ENCODE measurements around the gene MC1R. TPM values are rescaled to one million over a fixed set of nuclear protein-coding genes. Genes with fewer than 3 reads are reported as not detected.

MC1R gene
- total and polyA plus RNA-seq, 2 experiments from 2014 or later: 0.74 to 4.3 TPM

- Histone ChIP-seq H3K4me2 (no peak overlapping the region), H3K4me3 (no peak overlapping the region), H3K9me2 (ENCODE audit: insufficient read depth) (no peaks in the 10 kb centered on the region), H4K20me1 (replicated peaks; ENCODE audit: insufficient read depth) (0 out of 2 replicates have a peak, but pooled peaks cover 3% of the 10 kb centered on the region), H3K36me3 (ENCODE audit: insufficient read depth) (no peaks in the 10 kb centered on the region), H3F3A (replicated peaks; ENCODE audit: low read depth) (peaks cover 3% of the 10 kb centered on the region; the same call in 1 of the 2 replicates), H3K4me1 (ENCODE audit: insufficient read depth) (no peaks in the 10 kb centered on the region), H3K79me2 (replicated peaks; ENCODE audit: insufficient read depth) (no peaks in the 10 kb centered on the region), H3K27me3 (ENCODE audit: insufficient read depth) (no peaks in the 10 kb centered on the region), H3K27ac (ENCODE audit: low read depth) (no peak overlapping the region), H2AFZ (no peak overlapping the region)
- Mint-ChIP-seq H3K36me3 (ENCODE audit: low read depth) (peaks cover 17% of the 10 kb centered on the region), H3K27me3 (ENCODE audit: insufficient read depth, low read depth, poor library complexity) (peaks cover 12% of the 10 kb centered on the region), H3K4me3 (no peak overlapping the region), H3K4me1 (no peaks in the 10 kb centered on the region; the same call in 2 of the 3 replicates), H3K9me3 (peaks cover 2% of the 10 kb centered on the region; the same call in 1 of the 3 replicates), H3K27ac (no peak overlapping the region)
- ATAC-seq (no peak; the same call in 2 of the 3 replicates), DNase-seq (ENCODE audit: low spot score) (no peak)
- TF ChIP-seq JUNB (IDR thresholded peaks at IDR 0.05; ENCODE audit: unreplicated experiment) (no peak), ZNF114 (CRISPR knock-in tag; IDR thresholded peaks at IDR 0.05) (no peak), CTCF (conservative IDR thresholded peaks at IDR 0.05; ENCODE audit: low read depth in 2 of 2) (no peak), CREB1 (CRISPR knock-in tag; IDR thresholded peaks at IDR 0.05; ENCODE audit: low read depth) (no peak), NANOG (IDR thresholded peaks at IDR 0.05; ENCODE audit: borderline replicate concordance) (no peak), ZNF462 (CRISPR knock-in tag; IDR thresholded peaks at IDR 0.05) (no peak), STAT1 (IDR thresholded peaks at IDR 0.05; ENCODE audit: unreplicated experiment) (no peak), EZH2 (IDR thresholded peaks at IDR 0.05; ENCODE audit: low read depth, unreplicated experiment) (no peak), POLR2AphosphoS5 (IDR thresholded peaks at IDR 0.05; ENCODE audit: low read depth) (no peak), EZH2phosphoT487 (IDR thresholded peaks at IDR 0.05; ENCODE audit: unreplicated experiment) (no peak), ETS1 (IDR thresholded peaks at IDR 0.05) (no peak), REST (IDR thresholded peaks at IDR 0.05; ENCODE audit: unreplicated experiment) (no peak), ZNF331 (CRISPR knock-in tag; IDR thresholded peaks at IDR 0.05; ENCODE audit: low read depth) (no peak)
Measured at GRCh38 chr16:89964201-89964600, 45.5 kb downstream of the MC1R start.

All from GM23338 (cell line).